Measurements from ENCODE around the gene PLEKHG4B. TPM values are rescaled to one million over a fixed set of nuclear protein-coding genes. Genes with fewer than 3 reads are reported as not detected.
A peak's percentile ranks its signal among the peaks of the same experiment; 100 is the strongest.

The PLEKHG4B gene
- total RNA-seq, 1 experiment from 2014 or later, result 51.4 TPM

- peak; percentile 9 for DNase-seq (ENCODE audit: low spot score)
- Mint-ChIP-seq H3K9me3 (peaks cover 12% of the 10 kb centered on the region), H3K27me3 (ENCODE audit: low read depth) (no peaks in the 10 kb centered on the region), H3K4me1 (peaks cover 13% of the 10 kb centered on the region), H3K36me3 (peaks cover 41% of the 10 kb centered on the region), H3K4me3 (no peak overlapping the region), H3K27ac (0 out of 2 replicates have a peak overlapping the region, but pooled peaks have one; percentile 60)
- no peak for ATAC-seq
- CTCF ChIA-PET, result no interaction called here
- POLR2A ChIA-PET, result no interaction called here
- no peak for TF ChIP-seq CREM (CRISPR knock-in tag; IDR thresholded peaks at IDR 0.05)
Measured at GRCh38 chr5:163338-163620, 71.3 kb downstream of the PLEKHG4B start.

GRCh38 chr5:163841-164240 is 71.9 kb downstream of the PLEKHG4B start:
- Mint-ChIP-seq H3K36me3 (peaks cover 38% of the 10 kb centered on the region), H3K4me3 (no peak overlapping the region), H3K9me3 (peaks cover 12% of the 10 kb centered on the region), H3K27me3 (ENCODE audit: low read depth) (no peaks in the 10 kb centered on the region), H3K27ac (peak overlapping the region; percentile 60; the same call in 1 of the 2 replicates), H3K4me1 (peaks cover 10% of the 10 kb centered on the region)
- no peak for ATAC-seq
- DNase-seq (ENCODE audit: low spot score), result no peak
- ChIA-PET POLR2A (no interaction called here), CTCF (no interaction called here)
- TF ChIP-seq GTF2I (CRISPR knock-in tag; conservative IDR thresholded peaks at IDR 0.05) (no peak), NR1H2 (CRISPR knock-in tag; IDR thresholded peaks at IDR 0.05) (no peak), FOXJ3 (CRISPR knock-in tag; IDR thresholded peaks at IDR 0.05; ENCODE audit: borderline replicate concordance) (no peak), TP53 (CRISPR knock-in tag; IDR thresholded peaks at IDR 0.05) (no peak), MXD4 (CRISPR knock-in tag; IDR thresholded peaks at IDR 0.05; ENCODE audit: borderline replicate concordance) (no peak), ZNF423 (CRISPR knock-in tag; IDR thresholded peaks at IDR 0.05) (no peak), PRDM15 (CRISPR knock-in tag; IDR thresholded peaks at IDR 0.05) (no peak), ZNF138 (CRISPR knock-in tag; conservative IDR thresholded peaks at IDR 0.05) (no peak), ZNF232 (CRISPR knock-in tag; IDR thresholded peaks at IDR 0.05) (no peak), TEAD1 (CRISPR knock-in tag; IDR thresholded peaks at IDR 0.05) (no peak)

GRCh38 chr5:164244-164643 is 72.3 kb downstream of the PLEKHG4B start:
- Mint-ChIP-seq H3K27me3 (ENCODE audit: low read depth) (no peaks in the 10 kb centered on the region), H3K9me3 (peaks cover 12% of the 10 kb centered on the region), H3K36me3 (peaks cover 37% of the 10 kb centered on the region), H3K27ac (no peak overlapping the region), H3K4me3 (no peak overlapping the region), H3K4me1 (peaks cover 6% of the 10 kb centered on the region)
- peak; percentile 31 for ATAC-seq
- ChIA-PET CTCF (no interaction called here), POLR2A (no interaction called here)
- DNase-seq (ENCODE audit: low spot score), result peak; percentile 15
- TF ChIP-seq E2F1 (CRISPR knock-in tag; IDR thresholded peaks at IDR 0.05) (no peak), ZNF532 (CRISPR knock-in tag; IDR thresholded peaks at IDR 0.05; ENCODE audit: borderline replicate concordance) (no peak), ATF3 (CRISPR knock-in tag; conservative IDR thresholded peaks at IDR 0.05) (no peak), KAT7 (CRISPR knock-in tag; IDR thresholded peaks at IDR 0.05; ENCODE audit: borderline replicate concordance) (no peak), ZNF232 (CRISPR knock-in tag; IDR thresholded peaks at IDR 0.05) (no peak), CREM (CRISPR knock-in tag; IDR thresholded peaks at IDR 0.05) (no peak), ZNF425 (CRISPR knock-in tag; conservative IDR thresholded peaks at IDR 0.05) (no peak), NR1H2 (CRISPR knock-in tag; IDR thresholded peaks at IDR 0.05) (no peak), NFYB (CRISPR knock-in tag; conservative IDR thresholded peaks at IDR 0.05; ENCODE audit: low read depth) (no peak), CTCF (IDR thresholded peaks at IDR 0.05) (no peak)

Measured in WTC11 (cell line).